ENCODE results near the gene RPS27. TPM values are rescaled to one million over a fixed set of nuclear protein-coding genes. Genes with fewer than 3 reads are reported as not detected.

Gene RPS27
- total RNA-seq, 1 experiment from 2014 or later, result 2,544 TPM

GRCh38 chr1:153958961-153959260, 31.7 kb upstream of the RPS27 start:
- peak overlapping the region; percentile 83 for H3K4me2 ChIP-seq (ENCODE audit: low read length)
- H3K9ac ChIP-seq (ENCODE audit: low read length), result no peak overlapping the region
- peak overlapping the region; percentile 97; the same call in 1 of the 2 replicates for H3K4me3 ChIP-seq (ENCODE audit: low read length)
- no peaks in the 10 kb centered on the region for H3K27me3 ChIP-seq (ENCODE audit: low read length)
- no TSS peak for BruUV-seq (replicated peaks)
- TF ChIP-seq EZH2phosphoT487 (IDR thresholded peaks at IDR 0.05; ENCODE audit: borderline replicate concordance, low read length) (no peak), EZH2 (IDR thresholded peaks at IDR 0.05; ENCODE audit: low read length, unreplicated experiment) (no peak), CTCF (conservative IDR thresholded peaks at IDR 0.05; ENCODE audit: low read depth, low read length) (no peak)
- peaks cover 7% of the 10 kb centered on the region for H3F3A ChIP-seq (ENCODE audit: low read length, unreplicated experiment)
- no peak for ATAC-seq
- intact Hi-C loops (cut with micrococcal nuclease), result loop anchor here (1.0 kb wide), 2 partner anchors 13 to 18 kb away; partner anchors contain the start of genes DENND4B and JTB
- H3K27ac ChIP-seq (ENCODE audit: low read length), result no peak overlapping the region
- ChIA-PET POLR2A (ENCODE audit: unreplicated experiment) (interaction anchor here (0.6 to 0.8 kb wide), 3 partner anchors 12 to 31 kb away, joined by 4 to 5 read pairs (median 4); partner anchors contain the start of genes JTB and RPS27), CTCF (no interaction called here)
- peaks cover 10% of the 10 kb centered on the region for H4K20me1 ChIP-seq (ENCODE audit: low read length)
- no peaks in the 10 kb centered on the region for H3K9me3 ChIP-seq (ENCODE audit: low read length)
- no peak overlapping the region for H2AFZ ChIP-seq (ENCODE audit: low read length)
- peaks cover 64% of the 10 kb centered on the region for H3K79me2 ChIP-seq (ENCODE audit: low read length)
- H3K36me3 ChIP-seq (ENCODE audit: low read depth, low read length), result peaks cover 3% of the 10 kb centered on the region; the same call in 1 of the 2 replicates
- DNase-seq, result no peak
- H3K4me1 ChIP-seq (ENCODE audit: insufficient read depth, low read length), result peaks cover 41% of the 10 kb centered on the region
- H3K9me2 ChIP-seq (replicated peaks; ENCODE audit: low read length), result no peaks in the 10 kb centered on the region

- ATAC-seq, result no peak
- POLR2A ChIA-PET (ENCODE audit: unreplicated experiment), result no interaction called here
- no TSS peak for BruUV-seq (replicated peaks)
- Histone ChIP-seq H3K4me3 (ENCODE audit: low read length) (no peak overlapping the region), H3K9me2 (replicated peaks; ENCODE audit: low read length) (no peaks in the 10 kb centered on the region), H3F3A (ENCODE audit: low read length, unreplicated experiment) (peaks cover 7% of the 10 kb centered on the region), H2AFZ (ENCODE audit: low read length) (no peak overlapping the region), H4K20me1 (ENCODE audit: low read length) (peaks cover 10% of the 10 kb centered on the region), H3K79me2 (ENCODE audit: low read length) (peaks cover 62% of the 10 kb centered on the region), H3K27ac (ENCODE audit: low read length) (no peak overlapping the region), H3K9ac (ENCODE audit: low read length) (no peak overlapping the region), H3K4me2 (ENCODE audit: low read length) (no peak overlapping the region), H3K4me1 (ENCODE audit: insufficient read depth, low read length) (peaks cover 41% of the 10 kb centered on the region), H3K9me3 (ENCODE audit: low read length) (no peaks in the 10 kb centered on the region), H3K36me3 (ENCODE audit: low read depth, low read length) (peaks cover 3% of the 10 kb centered on the region; the same call in 1 of the 2 replicates), H3K27me3 (ENCODE audit: low read length) (no peaks in the 10 kb centered on the region)
- intact Hi-C loops (cut with micrococcal nuclease), result no loop called here
- DNase-seq, result no peak
- no peak for TF ChIP-seq EZH2phosphoT487 (IDR thresholded peaks at IDR 0.05; ENCODE audit: borderline replicate concordance, low read length)
- TF ChIP-seq EZH2 (IDR thresholded peaks at IDR 0.05; ENCODE audit: low read length, unreplicated experiment), result no peak
- TF ChIP-seq CTCF (conservative IDR thresholded peaks at IDR 0.05; ENCODE audit: low read depth, low read length), result no peak
- CTCF ChIA-PET, result no interaction called here
These were observed 31.1 kb upstream of the RPS27 start for GRCh38 chr1:153959454-153959853.

GRCh38 chr1:153960206-153960605, 30.4 kb upstream of the RPS27 start:
- H3K9me2 ChIP-seq (replicated peaks; ENCODE audit: low read length), result no peaks in the 10 kb centered on the region
- ChIA-PET CTCF (no interaction called here), POLR2A (ENCODE audit: unreplicated experiment) (no interaction called here)
- H3K4me3 ChIP-seq (ENCODE audit: low read length), result no peak overlapping the region
- no peak overlapping the region for H3K27ac ChIP-seq (ENCODE audit: low read length)
- intact Hi-C loops (cut with micrococcal nuclease), result no loop called here
- no peaks in the 10 kb centered on the region; the same call in 1 of the 2 replicates for H3K36me3 ChIP-seq (ENCODE audit: low read depth, low read length)
- H3K9ac ChIP-seq (ENCODE audit: low read length), result no peak overlapping the region
- H3K79me2 ChIP-seq (ENCODE audit: low read length), result peaks cover 62% of the 10 kb centered on the region
- no TSS peak for BruUV-seq (replicated peaks)
- ATAC-seq (no peak), DNase-seq (no peak)
- no peak overlapping the region for H3K4me2 ChIP-seq (ENCODE audit: low read length)
- H3F3A ChIP-seq (ENCODE audit: low read length, unreplicated experiment), result peaks cover 7% of the 10 kb centered on the region
- peaks cover 10% of the 10 kb centered on the region for H4K20me1 ChIP-seq (ENCODE audit: low read length)
- H3K27me3 ChIP-seq (ENCODE audit: low read length), result no peaks in the 10 kb centered on the region
- H3K9me3 ChIP-seq (ENCODE audit: low read length), result no peaks in the 10 kb centered on the region
- TF ChIP-seq EZH2 (IDR thresholded peaks at IDR 0.05; ENCODE audit: low read length, unreplicated experiment) (no peak), CTCF (conservative IDR thresholded peaks at IDR 0.05; ENCODE audit: low read depth, low read length) (no peak), EZH2phosphoT487 (IDR thresholded peaks at IDR 0.05; ENCODE audit: borderline replicate concordance, low read length) (no peak)
- H2AFZ ChIP-seq (ENCODE audit: low read length), result no peak overlapping the region
- peaks cover 41% of the 10 kb centered on the region for H3K4me1 ChIP-seq (ENCODE audit: insufficient read depth, low read length)
